ENCODE measurements around the gene SNX12. TPM values are rescaled to one million over a fixed set of nuclear protein-coding genes. Genes with fewer than 3 reads are reported as not detected.

Gene SNX12
- polyA plus RNA-seq, 1 donor from 2014 or later: 71.2 TPM

- Histone ChIP-seq H4K20me1 (ENCODE audit: insufficient read depth) (no peaks in the 10 kb centered on the region), H3K4me3 (ENCODE audit: low read length) (no peak overlapping the region), H3K79me2 (replicated peaks; ENCODE audit: insufficient read depth, low read length) (no peaks in the 10 kb centered on the region), H3K27ac (ENCODE audit: low read length) (no peak overlapping the region), H2AFZ (ENCODE audit: low read depth, low read length) (no peak overlapping the region), H3K9ac (ENCODE audit: low read length) (no peak overlapping the region), H3K27me3 (ENCODE audit: insufficient read depth, low read depth, low read length) (no peaks in the 10 kb centered on the region), H3K4me2 (ENCODE audit: low read length) (no peak overlapping the region), H3K36me3 (ENCODE audit: insufficient read depth, low read length) (no peaks in the 10 kb centered on the region), H3K9me3 (ENCODE audit: low read length) (no peaks in the 10 kb centered on the region), H3F3A (ENCODE audit: insufficient read depth, low read length, poor library complexity, severe bottlenecking) (no peaks in the 10 kb centered on the region), H3K9me2 (ENCODE audit: insufficient read depth, low read length) (no peaks in the 10 kb centered on the region)
- no peak for TF ChIP-seq REST (IDR thresholded peaks at IDR 0.05; ENCODE audit: borderline replicate concordance)
- TF ChIP-seq EP300 (conservative IDR thresholded peaks at IDR 0.05; ENCODE audit: poor library complexity, severe bottlenecking): no peak
- no peak for TF ChIP-seq EZH2 (IDR thresholded peaks at IDR 0.05; ENCODE audit: borderline replicate concordance, insufficient read depth, low read length, poor library complexity, severe bottlenecking)
- no peak for TF ChIP-seq TAF1 (IDR thresholded peaks at IDR 0.05; ENCODE audit: low read depth)
- no peak for TF ChIP-seq MXI1 (conservative IDR thresholded peaks at IDR 0.05; ENCODE audit: poor library complexity, severe bottlenecking)
- TF ChIP-seq SMC3 (conservative IDR thresholded peaks at IDR 0.05; ENCODE audit: poor library complexity): no peak
- TF ChIP-seq POLR2AphosphoS5 (IDR thresholded peaks at IDR 0.05): no peak
- TF ChIP-seq, protein P1, sequence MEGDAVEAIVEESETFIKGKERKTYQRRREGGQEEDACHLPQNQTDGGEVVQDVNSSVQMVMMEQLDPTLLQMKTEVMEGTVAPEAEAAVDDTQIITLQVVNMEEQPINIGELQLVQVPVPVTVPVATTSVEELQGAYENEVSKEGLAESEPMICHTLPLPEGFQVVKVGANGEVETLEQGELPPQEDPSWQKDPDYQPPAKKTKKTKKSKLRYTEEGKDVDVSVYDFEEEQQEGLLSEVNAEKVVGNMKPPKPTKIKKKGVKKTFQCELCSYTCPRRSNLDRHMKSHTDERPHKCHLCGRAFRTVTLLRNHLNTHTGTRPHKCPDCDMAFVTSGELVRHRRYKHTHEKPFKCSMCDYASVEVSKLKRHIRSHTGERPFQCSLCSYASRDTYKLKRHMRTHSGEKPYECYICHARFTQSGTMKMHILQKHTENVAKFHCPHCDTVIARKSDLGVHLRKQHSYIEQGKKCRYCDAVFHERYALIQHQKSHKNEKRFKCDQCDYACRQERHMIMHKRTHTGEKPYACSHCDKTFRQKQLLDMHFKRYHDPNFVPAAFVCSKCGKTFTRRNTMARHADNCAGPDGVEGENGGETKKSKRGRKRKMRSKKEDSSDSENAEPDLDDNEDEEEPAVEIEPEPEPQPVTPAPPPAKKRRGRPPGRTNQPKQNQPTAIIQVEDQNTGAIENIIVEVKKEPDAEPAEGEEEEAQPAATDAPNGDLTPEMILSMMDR (IDR thresholded peaks at IDR 0.05; ENCODE audit: poor library complexity, severe bottlenecking): no peak
- TF ChIP-seq RAD21 (conservative IDR thresholded peaks at IDR 0.05): no peak
Observed at GRCh38 chrX:71082822-71083221, 14.7 kb upstream of the SNX12 start.

DNA sequence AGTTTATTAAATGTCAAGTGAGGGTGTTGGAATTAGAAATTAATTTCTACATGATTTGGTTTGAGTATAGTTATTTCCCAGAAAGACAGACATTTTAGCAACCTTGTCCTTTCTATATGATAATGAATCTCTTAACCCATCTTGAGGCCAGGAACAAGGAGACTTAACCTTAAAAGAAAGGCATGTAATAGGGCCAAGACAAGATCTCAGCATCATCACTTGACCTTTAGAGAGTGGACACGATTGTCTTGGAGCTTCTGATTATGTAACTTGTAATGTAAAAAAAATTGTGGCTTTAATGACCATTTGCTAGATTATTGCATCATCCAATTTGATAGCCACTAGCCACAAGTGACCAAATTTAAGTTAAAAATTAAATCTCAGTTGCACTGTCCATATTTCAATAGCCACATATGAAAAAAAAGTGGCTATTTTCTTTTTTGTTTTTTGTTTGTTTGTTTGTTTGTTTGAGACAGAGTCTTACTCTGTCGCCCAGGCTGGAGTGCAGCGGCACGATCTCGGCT lies 14.1 kb upstream of the SNX12 start:
- no peaks in the 10 kb centered on the region for H3K36me3 ChIP-seq (ENCODE audit: insufficient read depth, low read length)
- H3K4me2 ChIP-seq (ENCODE audit: low read length): no peak overlapping the region
- H2AFZ ChIP-seq (ENCODE audit: low read depth, low read length): no peak overlapping the region
- H3K27ac ChIP-seq (ENCODE audit: low read length): no peak overlapping the region
- H3K9me2 ChIP-seq (ENCODE audit: insufficient read depth, low read length): no peaks in the 10 kb centered on the region
- TF ChIP-seq TAF1 (IDR thresholded peaks at IDR 0.05; ENCODE audit: low read depth) (no peak), MXI1 (conservative IDR thresholded peaks at IDR 0.05; ENCODE audit: poor library complexity, severe bottlenecking) (no peak), SMC3 (conservative IDR thresholded peaks at IDR 0.05; ENCODE audit: poor library complexity) (no peak), POLR2AphosphoS5 (IDR thresholded peaks at IDR 0.05) (no peak), REST (IDR thresholded peaks at IDR 0.05; ENCODE audit: borderline replicate concordance) (no peak), EZH2 (IDR thresholded peaks at IDR 0.05; ENCODE audit: borderline replicate concordance, insufficient read depth, low read length, poor library complexity, severe bottlenecking) (no peak), RAD21 (conservative IDR thresholded peaks at IDR 0.05) (no peak), EP300 (conservative IDR thresholded peaks at IDR 0.05; ENCODE audit: poor library complexity, severe bottlenecking) (no peak)
- TF ChIP-seq, protein P1 (IDR thresholded peaks at IDR 0.05; ENCODE audit: poor library complexity, severe bottlenecking): no peak
- no peak overlapping the region for H3K4me3 ChIP-seq (ENCODE audit: low read length)
- H3K9me3 ChIP-seq (ENCODE audit: low read length): no peaks in the 10 kb centered on the region
- H4K20me1 ChIP-seq (ENCODE audit: insufficient read depth): no peaks in the 10 kb centered on the region
- H3K9ac ChIP-seq (ENCODE audit: low read length): no peak overlapping the region
- H3K79me2 ChIP-seq (replicated peaks; ENCODE audit: insufficient read depth, low read length): no peaks in the 10 kb centered on the region
- H3K27me3 ChIP-seq (ENCODE audit: insufficient read depth, low read depth, low read length): no peaks in the 10 kb centered on the region
- no peaks in the 10 kb centered on the region for H3F3A ChIP-seq (ENCODE audit: insufficient read depth, low read length, poor library complexity, severe bottlenecking)
